Stimulated activated CD4-positive, alpha-beta T cell treated with anti-CD3 and anti-CD28 coated beads, TNF-alpha, amount 100 ng/mL, for 48 hours (primary cell): ENCODE data around the gene ASB15.

Experiments
- DNase-seq, 3 donors: peaks; one replicate each; pipeline ENCODE4 v3.0.0-alpha.2; 2020; ENCODE audit warnings: low read depth in 3 of 3

ASB15 gene

GRCh38 chr7:123635551-123636359 is 34.1 kb downstream of the ASB15 start:
- no peak for DNase-seq

- DNase-seq: no peak
Observed at GRCh38 chr7:123637203-123637602, 35.6 kb downstream of the ASB15 start.

- DNase-seq: no peak
Observed at GRCh38 chr7:123637878-123638277, 36.3 kb downstream of the ASB15 start.

GRCh38 chr7:123639631-123640030 is 38.0 kb downstream of the ASB15 start:
- DNase-seq: no peak

GRCh38 chr7:123640583-123640982 is 39.0 kb downstream of the ASB15 start:
- DNase-seq: no peak

GRCh38 chr7:123641901-123642300 is 40.3 kb downstream of the ASB15 start:
- no peak for DNase-seq

- no peak for DNase-seq
Observed at GRCh38 chr7:123643495-123644441, 42.1 kb downstream of the ASB15 start.

- DNase-seq: no peak
Observed at GRCh38 chr7:123645516-123645915, 43.9 kb downstream of the ASB15 start.

GRCh38 chr7:123647106-123647730 is 45.6 kb downstream of the ASB15 start:
- no peak for DNase-seq

- DNase-seq: no peak
Observed at GRCh38 chr7:123649964-123650363, 48.3 kb downstream of the ASB15 start.

GRCh38 chr7:123650595-123650994 is 49.0 kb downstream of the ASB15 start:
- no peak for DNase-seq

GRCh38 chr7:123652406-123652805 is 50.8 kb downstream of the ASB15 start:
- no peak for DNase-seq

- no peak for DNase-seq
Observed at GRCh38 chr7:123653162-123653561, 51.5 kb downstream of the ASB15 start.

GRCh38 chr7:123655614-123656013 is 54.0 kb downstream of the ASB15 start, which contains the start of gene LMOD2:
LMOD2 (plus strand) TSS chr7:123655866; CDS start chr7:123655964, 98 bp downstream.
- no peak for DNase-seq

GRCh38 chr7:123656544-123657303 is 55.1 kb downstream of the ASB15 start:
- no peak for DNase-seq

- DNase-seq: no peak
Observed at GRCh38 chr7:123657304-123657685, 55.7 kb downstream of the ASB15 start.

- DNase-seq: no peak
Observed at GRCh38 chr7:123658023-123658422, 56.4 kb downstream of the ASB15 start.

GRCh38 chr7:123660514-123661354 is 59.1 kb downstream of the ASB15 start:
- no peak for DNase-seq

GRCh38 chr7:123661765-123662164 is 60.1 kb downstream of the ASB15 start:
- no peak for DNase-seq

GRCh38 chr7:123662293-123662692 is 60.7 kb downstream of the ASB15 start:
- no peak for DNase-seq
